ENCODE results near the gene SNX25. TPM values are rescaled to one million over a fixed set of nuclear protein-coding genes. Genes with fewer than 3 reads are reported as not detected.

The SNX25 gene
- total RNA-seq, 1 experiment from 2014 or later, result 16.7 TPM

- H3K9me3 ChIP-seq (ENCODE audit: control insufficient read depth, insufficient read depth, low read depth, low read length), result no peaks in the 10 kb centered on the region
- no peak for ATAC-seq
- no peak overlapping the region for H3K4me3 ChIP-seq (ENCODE audit: low read depth in 2 of 2, low read length in 2 of 2)
- CTCF ChIA-PET, result no interaction called here
- intact Hi-C loops (cut with micrococcal nuclease; ENCODE audit: unreplicated experiment) (no loop called here), in situ Hi-C loops (cut with HindIII; ENCODE audit: low pct_unique_long_range_greater_than_20kb, low sequenced_read_pairs) (no loop called here)
- no peaks in the 10 kb centered on the region; the same call in 1 of the 2 replicates for H3K36me3 ChIP-seq (ENCODE audit: control insufficient read depth, insufficient read depth, low read length)
- no TSS peak for BruUV-seq (replicated peaks)
- POLR2A ChIA-PET, result no interaction called here
- DNase-seq (ENCODE audit: low read depth, low spot score), result no peak
- no peaks in the 10 kb centered on the region for H3K4me1 ChIP-seq (ENCODE audit: control insufficient read depth, insufficient read depth, low read length)
- no peaks in the 10 kb centered on the region for H3K27me3 ChIP-seq (ENCODE audit: control insufficient read depth, insufficient read depth, low read length)
- H3K27ac ChIP-seq (ENCODE audit: low read length), result no peak overlapping the region
- TF ChIP-seq TCF7L2 (IDR thresholded peaks at IDR 0.05; ENCODE audit: low read depth, low read length) (no peak), POLR2AphosphoS5 (IDR thresholded peaks at IDR 0.05; ENCODE audit: low read depth, low read length) (no peak), SIN3A (IDR thresholded peaks at IDR 0.05; ENCODE audit: borderline replicate concordance, insufficient read depth, low read depth, low read length) (no peak), CTCF (IDR thresholded peaks at IDR 0.05) (no peak), REST (IDR thresholded peaks at IDR 0.05; ENCODE audit: insufficient read depth in 1 of 2, low read depth in 2 of 2, low read length in 1 of 2) (no peak)
Measured at GRCh38 chr4:185259719-185260118, 50.3 kb downstream of the SNX25 start.

GRCh38 chr4:185261946-185262345, 52.5 kb downstream of the SNX25 start:
- Histone ChIP-seq H3K4me3 (ENCODE audit: low read depth in 2 of 2, low read length in 2 of 2) (no peak overlapping the region), H3K9me3 (ENCODE audit: control insufficient read depth, insufficient read depth, low read depth, low read length) (no peaks in the 10 kb centered on the region), H3K36me3 (ENCODE audit: control insufficient read depth, insufficient read depth, low read length) (no peaks in the 10 kb centered on the region; the same call in 1 of the 2 replicates), H3K27ac (ENCODE audit: low read length) (no peak overlapping the region), H3K27me3 (ENCODE audit: control insufficient read depth, insufficient read depth, low read length) (no peaks in the 10 kb centered on the region), H3K4me1 (ENCODE audit: control insufficient read depth, insufficient read depth, low read length) (no peaks in the 10 kb centered on the region)
- BruUV-seq (replicated peaks), result no TSS peak
- ATAC-seq (no peak), DNase-seq (ENCODE audit: low read depth, low spot score) (no peak)
- TF ChIP-seq REST (IDR thresholded peaks at IDR 0.05; ENCODE audit: insufficient read depth in 1 of 2, low read depth in 2 of 2, low read length in 1 of 2) (no peak), CTCF (IDR thresholded peaks at IDR 0.05) (no peak), SIN3A (IDR thresholded peaks at IDR 0.05; ENCODE audit: borderline replicate concordance, insufficient read depth, low read depth, low read length) (no peak), POLR2AphosphoS5 (IDR thresholded peaks at IDR 0.05; ENCODE audit: low read depth, low read length) (no peak), TCF7L2 (IDR thresholded peaks at IDR 0.05; ENCODE audit: low read depth, low read length) (no peak)
- ChIA-PET POLR2A (no interaction called here), CTCF (no interaction called here)
- in situ Hi-C loops (cut with HindIII; ENCODE audit: low pct_unique_long_range_greater_than_20kb, low sequenced_read_pairs), result no loop called here
- intact Hi-C loops (cut with micrococcal nuclease; ENCODE audit: unreplicated experiment), result no loop called here
